Activated naive CD8-positive, alpha-beta T cell treated with anti-CD3 and anti-CD28 coated beads for 36 hours (primary cell): ENCODE results near the gene RABAC1. TPM values are rescaled to one million over a fixed set of nuclear protein-coding genes. Genes with fewer than 3 reads are reported as not detected.
A peak's percentile ranks its signal among the peaks of the same experiment; 100 is the strongest.

Experiments
- DNase-seq: peaks from one replicate; pipeline ENCODE4 v3.0.0; 2021
- H3K27ac Mint-ChIP-seq: one replicate; pipeline ENCODE4 v1.8.0; 2022; ENCODE audit warnings: mild to moderate bottlenecking, moderate library complexity, mixed read lengths
- H3K27me3 Mint-ChIP-seq: one replicate; pipeline ENCODE4 v1.8.0; 2022; ENCODE audit warnings: mild to moderate bottlenecking, mixed read lengths
- H3K36me3 Mint-ChIP-seq: one replicate; pipeline ENCODE4 v1.8.0; 2021; ENCODE audit warnings: mild to moderate bottlenecking, mixed read lengths
- H3K4me1 Mint-ChIP-seq: one replicate; pipeline ENCODE4 v1.8.0; 2021; ENCODE audit warnings: mixed read lengths
- H3K4me3 Mint-ChIP-seq: one replicate; pipeline ENCODE4 v1.8.0; 2022; ENCODE audit warnings: mild to moderate bottlenecking, moderate library complexity, mixed read lengths
- H3K9me3 Mint-ChIP-seq: one replicate; pipeline ENCODE4 v1.8.0; 2022; ENCODE audit warnings: mixed read lengths
- total RNA-seq, 2 experiments: library from RNA; stranded (reverse); gene quantifications; one replicate each; pipeline ENCODE4 v1.2.3, GENCODE V29; 2021

The RABAC1 gene
- total RNA-seq, 2 experiments from 2014 or later: 46.9 to 50.7 TPM

DNA sequence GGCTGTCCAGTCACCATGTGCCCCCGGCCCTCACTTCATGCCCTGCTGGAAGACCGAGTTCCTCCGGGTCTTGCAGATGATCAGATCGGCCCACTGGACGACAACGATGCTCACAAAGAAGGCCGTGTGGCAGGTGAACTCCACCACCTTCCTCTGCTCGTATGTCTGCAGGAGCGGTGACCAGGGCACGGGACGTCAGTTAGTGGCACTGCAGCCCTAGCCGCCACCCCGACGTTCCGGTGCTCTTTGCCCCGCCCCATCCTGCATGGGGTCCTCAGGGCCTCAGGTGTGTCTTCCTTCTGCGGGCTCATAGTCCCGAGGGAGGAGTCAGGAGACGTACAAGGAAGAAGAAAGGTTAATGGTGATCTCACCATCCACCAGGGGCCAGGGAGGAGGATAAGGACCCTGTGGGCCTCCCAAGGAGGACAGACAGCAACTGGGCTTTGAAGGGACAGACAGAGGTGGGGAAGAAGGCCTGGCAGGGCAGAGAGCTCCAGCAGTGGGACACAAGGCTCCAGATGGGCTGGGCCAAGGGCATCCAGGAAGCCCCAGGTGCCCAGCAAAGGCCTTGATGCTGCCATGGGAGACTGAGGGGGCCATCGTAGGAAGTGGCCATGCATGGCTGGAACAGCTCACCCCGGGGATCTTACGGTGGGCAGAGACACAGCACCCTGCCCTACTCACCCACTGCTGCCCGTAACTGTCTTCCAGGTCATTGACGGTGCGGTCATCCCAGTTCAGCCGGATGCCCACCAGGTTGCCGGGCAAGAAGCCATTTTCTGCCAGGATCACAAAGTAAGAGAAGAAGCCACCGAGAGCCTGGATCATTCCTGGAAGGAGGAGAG is 9.9 kb upstream of the RABAC1 start:
- Mint-ChIP-seq H3K36me3 (no peaks in the 10 kb centered on the region), H3K27ac (no peak overlapping the region), H3K4me3 (no peak overlapping the region), H3K4me1 (peaks cover 4% of the 10 kb centered on the region), H3K9me3 (no peaks in the 10 kb centered on the region), H3K27me3 (no peaks in the 10 kb centered on the region)
- no peak for DNase-seq

- no peak for DNase-seq
- no peaks in the 10 kb centered on the region for H3K36me3 Mint-ChIP-seq
- no peaks in the 10 kb centered on the region for H3K27me3 Mint-ChIP-seq
- H3K4me3 Mint-ChIP-seq: no peak overlapping the region
- no peak overlapping the region for H3K27ac Mint-ChIP-seq
- H3K9me3 Mint-ChIP-seq: no peaks in the 10 kb centered on the region
- H3K4me1 Mint-ChIP-seq: peaks cover 4% of the 10 kb centered on the region
Measured at GRCh38 chr19:41967054-41967783, 8.1 kb upstream of the RABAC1 start.

DNA sequence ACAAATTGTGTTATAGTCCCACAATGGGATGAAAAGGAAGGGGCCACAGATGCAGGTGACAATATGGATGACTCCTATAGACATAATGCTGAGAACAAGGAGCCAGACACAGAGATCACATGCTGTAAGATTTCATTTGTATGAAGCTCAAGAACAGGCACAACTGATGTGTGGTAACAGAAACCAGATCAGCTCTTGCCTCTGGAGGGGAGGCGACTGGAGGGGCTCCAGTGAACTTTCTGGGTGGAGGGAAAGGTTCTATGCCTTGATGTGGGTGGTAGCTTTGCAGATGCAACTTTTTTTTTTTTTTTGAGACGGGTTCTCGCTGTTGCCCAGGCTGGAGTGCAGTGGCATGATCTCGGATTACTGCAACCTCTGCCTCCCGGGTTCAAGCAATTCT is 6.0 kb upstream of the RABAC1 start:
- Mint-ChIP-seq H3K36me3 (no peaks in the 10 kb centered on the region), H3K27me3 (no peaks in the 10 kb centered on the region), H3K27ac (no peak overlapping the region), H3K4me3 (no peak overlapping the region), H3K4me1 (peaks cover 4% of the 10 kb centered on the region), H3K9me3 (no peaks in the 10 kb centered on the region)
- no peak for DNase-seq

DNA sequence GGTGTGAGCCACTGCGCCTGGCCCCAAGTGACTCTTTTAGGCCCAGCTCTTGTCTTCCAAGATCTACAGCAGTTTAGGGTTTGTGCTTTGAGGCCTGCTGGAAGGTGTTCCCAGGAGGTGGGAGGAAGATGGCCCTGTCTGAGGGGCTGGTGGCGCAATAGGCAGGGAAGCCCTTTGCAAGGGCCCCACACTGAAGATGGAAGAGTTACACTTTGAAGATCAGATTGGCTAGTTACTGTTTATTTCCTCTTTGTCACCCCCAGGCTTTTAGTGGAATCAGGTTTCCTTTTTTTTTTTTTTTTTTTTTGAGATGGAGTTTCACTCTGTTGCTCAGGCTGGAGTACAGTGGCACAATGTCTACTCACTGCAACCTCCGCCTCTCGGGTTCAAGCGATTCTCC is 1.9 kb upstream of the RABAC1 start:
- no peaks in the 10 kb centered on the region for H3K36me3 Mint-ChIP-seq
- no peak overlapping the region for H3K27ac Mint-ChIP-seq
- H3K27me3 Mint-ChIP-seq: no peaks in the 10 kb centered on the region
- H3K4me1 Mint-ChIP-seq: peaks cover 18% of the 10 kb centered on the region
- H3K4me3 Mint-ChIP-seq: peak overlapping the region; percentile 37
- H3K9me3 Mint-ChIP-seq: no peaks in the 10 kb centered on the region
- no peak for DNase-seq

DNA sequence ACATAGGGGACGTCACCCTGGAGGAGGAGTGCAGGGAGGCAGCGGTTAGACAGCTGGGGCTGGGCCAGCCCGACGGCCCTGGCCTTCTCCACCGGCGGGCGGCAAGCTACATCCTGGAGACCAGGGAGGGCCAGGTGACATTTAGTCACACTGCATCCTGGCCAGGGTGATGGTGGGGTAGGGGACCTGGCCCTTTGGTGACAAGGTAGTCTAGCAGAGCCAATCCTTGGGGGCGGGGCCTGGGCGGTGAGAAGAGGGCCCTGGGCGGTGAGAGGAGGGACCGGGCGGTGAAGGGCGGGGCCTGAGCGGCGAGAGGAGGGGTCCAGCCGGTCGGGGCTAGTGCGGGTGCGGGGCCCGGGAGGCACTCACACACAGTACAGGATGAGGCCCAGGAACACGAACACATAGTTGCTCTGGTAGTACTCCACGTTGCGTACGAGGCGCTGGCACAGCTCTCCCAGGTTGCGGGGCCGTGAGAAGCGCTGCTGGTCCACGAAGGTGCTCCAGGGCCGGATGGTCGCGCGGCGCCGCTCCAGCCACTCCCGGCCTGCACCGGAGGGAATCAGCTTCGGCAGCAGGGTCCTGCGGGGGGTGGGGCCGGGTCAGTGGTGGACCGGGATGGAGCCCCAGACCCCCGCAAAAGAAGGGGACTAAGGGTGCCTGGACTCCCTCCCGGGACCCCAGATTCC is 610 bp downstream of the RABAC1 start:
- H3K27me3 Mint-ChIP-seq: no peaks in the 10 kb centered on the region
- H3K4me1 Mint-ChIP-seq: peaks cover 13% of the 10 kb centered on the region
- H3K4me3 Mint-ChIP-seq: peak overlapping the region; percentile 96
- DNase-seq: peak; percentile 84
- no peaks in the 10 kb centered on the region for H3K36me3 Mint-ChIP-seq
- H3K9me3 Mint-ChIP-seq: no peaks in the 10 kb centered on the region
- peak overlapping the region; percentile 59 for H3K27ac Mint-ChIP-seq

- no peaks in the 10 kb centered on the region for H3K9me3 Mint-ChIP-seq
- H3K4me1 Mint-ChIP-seq: peaks cover 13% of the 10 kb centered on the region
- H3K4me3 Mint-ChIP-seq: peak overlapping the region; percentile 96
- H3K36me3 Mint-ChIP-seq: no peaks in the 10 kb centered on the region
- peak; percentile 49 for DNase-seq
- peak overlapping the region; percentile 59 for H3K27ac Mint-ChIP-seq
- H3K27me3 Mint-ChIP-seq: no peaks in the 10 kb centered on the region
Measured at GRCh38 chr19:41957838-41958366, 1.2 kb downstream of the RABAC1 start.

- peak overlapping the region; percentile 59 for H3K27ac Mint-ChIP-seq
- peaks cover 13% of the 10 kb centered on the region for H3K4me1 Mint-ChIP-seq
- H3K36me3 Mint-ChIP-seq: no peaks in the 10 kb centered on the region
Measured at GRCh38 chr19:41957161-41957837, 1.8 kb downstream of the RABAC1 start.

GRCh38 chr19:41956621-41957020 is 2.5 kb downstream of the RABAC1 start:
- Mint-ChIP-seq H3K27ac (peak overlapping the region; percentile 10), H3K9me3 (no peaks in the 10 kb centered on the region), H3K36me3 (no peaks in the 10 kb centered on the region), H3K4me3 (no peak overlapping the region), H3K27me3 (no peaks in the 10 kb centered on the region), H3K4me1 (peaks cover 16% of the 10 kb centered on the region)
- no peak for DNase-seq

More at GRCh38 chr19:41957161-41957837, 1.8 kb downstream of the RABAC1 start:
- no peak for DNase-seq
- Mint-ChIP-seq H3K27me3 (no peaks in the 10 kb centered on the region), H3K4me3 (no peak overlapping the region), H3K9me3 (no peaks in the 10 kb centered on the region)

- H3K4me1 Mint-ChIP-seq: peaks cover 23% of the 10 kb centered on the region
- H3K4me3 Mint-ChIP-seq: no peak overlapping the region
- no peaks in the 10 kb centered on the region for H3K9me3 Mint-ChIP-seq
- H3K27ac Mint-ChIP-seq: no peak overlapping the region
- no peaks in the 10 kb centered on the region for H3K36me3 Mint-ChIP-seq
- H3K27me3 Mint-ChIP-seq: no peaks in the 10 kb centered on the region
- DNase-seq: no peak
Measured at GRCh38 chr19:41955521-41955920, 3.6 kb downstream of the RABAC1 start.

GRCh38 chr19:41951686-41952172 is 7.4 kb downstream of the RABAC1 start:
- peaks cover 20% of the 10 kb centered on the region for H3K4me1 Mint-ChIP-seq
- H3K9me3 Mint-ChIP-seq: no peaks in the 10 kb centered on the region
- no peaks in the 10 kb centered on the region for H3K36me3 Mint-ChIP-seq
- H3K27me3 Mint-ChIP-seq: no peaks in the 10 kb centered on the region
- DNase-seq: peak; percentile 83
- peak overlapping the region; percentile 16 for H3K27ac Mint-ChIP-seq
- no peak overlapping the region for H3K4me3 Mint-ChIP-seq

GRCh38 chr19:41947091-41947490 is 12.0 kb downstream of the RABAC1 start:
- no peak for DNase-seq
- peak overlapping the region; percentile 84 for H3K27ac Mint-ChIP-seq
- H3K9me3 Mint-ChIP-seq: no peaks in the 10 kb centered on the region
- H3K36me3 Mint-ChIP-seq: no peaks in the 10 kb centered on the region
- no peaks in the 10 kb centered on the region for H3K27me3 Mint-ChIP-seq
- H3K4me1 Mint-ChIP-seq: peaks cover 48% of the 10 kb centered on the region
- H3K4me3 Mint-ChIP-seq: no peak overlapping the region

DNA sequence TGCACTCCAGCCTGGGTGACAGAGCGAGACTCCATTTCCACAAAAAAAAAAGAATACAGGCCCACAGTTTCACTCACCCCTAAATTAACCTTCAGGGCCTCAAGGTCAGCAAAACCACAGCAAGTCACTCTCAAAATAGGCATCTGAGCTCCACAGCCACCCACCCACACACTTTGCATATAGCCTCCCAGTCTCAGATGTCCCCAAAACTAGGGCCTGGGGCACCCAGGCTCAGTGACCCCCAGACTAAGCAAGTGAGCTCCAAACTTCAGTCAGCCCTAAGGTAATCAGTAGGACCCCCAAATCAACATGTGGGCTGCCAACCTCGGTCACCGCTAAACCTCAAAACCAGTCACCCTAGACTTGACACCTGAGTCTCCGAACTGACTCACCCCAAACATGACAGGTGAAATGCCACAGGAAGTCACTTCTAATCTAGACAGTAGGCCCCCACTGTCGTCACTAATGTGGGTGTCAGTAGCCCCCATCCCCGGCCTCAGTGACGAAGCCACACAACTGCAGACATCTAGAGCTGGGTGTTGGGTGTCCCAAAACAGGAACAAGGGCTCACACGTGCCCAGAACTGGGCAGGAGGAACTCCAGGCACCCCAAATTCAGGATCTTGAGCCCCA is 13.9 kb downstream of the RABAC1 start:
- peaks cover 48% of the 10 kb centered on the region for H3K4me1 Mint-ChIP-seq
- no peaks in the 10 kb centered on the region for H3K9me3 Mint-ChIP-seq
- H3K27ac Mint-ChIP-seq: peak overlapping the region; percentile 94
- peaks cover 5% of the 10 kb centered on the region for H3K27me3 Mint-ChIP-seq
- peak overlapping the region; percentile 55 for H3K4me3 Mint-ChIP-seq
- peak; percentile 89 for DNase-seq
- no peaks in the 10 kb centered on the region for H3K36me3 Mint-ChIP-seq

DNA sequence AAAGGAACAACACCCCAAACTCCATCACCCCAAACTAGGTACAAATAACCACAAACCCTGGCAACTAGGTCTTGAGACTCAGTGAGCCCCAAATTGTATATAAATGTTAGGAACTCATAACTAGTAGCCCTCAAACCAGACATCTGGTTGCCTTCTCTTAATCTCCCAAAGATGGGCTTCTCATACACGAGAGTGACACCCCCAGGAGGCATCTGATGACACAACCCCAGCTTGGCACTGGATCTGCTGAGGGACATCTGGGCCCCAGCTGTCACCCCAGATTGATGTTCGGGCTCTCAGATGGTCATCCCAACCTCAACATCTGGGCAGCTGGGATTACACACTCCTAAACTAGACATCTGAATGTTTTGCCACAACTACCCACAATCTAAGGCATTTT is 14.8 kb downstream of the RABAC1 start:
- H3K9me3 Mint-ChIP-seq: no peaks in the 10 kb centered on the region
- no peak for DNase-seq
- H3K36me3 Mint-ChIP-seq: no peaks in the 10 kb centered on the region
- peaks cover 48% of the 10 kb centered on the region for H3K4me1 Mint-ChIP-seq
- H3K27ac Mint-ChIP-seq: peak overlapping the region; percentile 94
- H3K27me3 Mint-ChIP-seq: peaks cover 5% of the 10 kb centered on the region
- no peak overlapping the region for H3K4me3 Mint-ChIP-seq
